Aortic smooth muscle cell (primary cell): ENCODE measurements around the gene RRP1. TPM values are rescaled to one million over a fixed set of nuclear protein-coding genes. Genes with fewer than 3 reads are reported as not detected.

ENCODE experiments used
- total RNA-seq: library from RNA; depleted of rRNA; stranded (reverse); fragments of >200 nt; gene quantifications from 2 replicates; pipeline ENCODE4 v1.2.3, GENCODE V29; 2014

The RRP1 gene, protein sequence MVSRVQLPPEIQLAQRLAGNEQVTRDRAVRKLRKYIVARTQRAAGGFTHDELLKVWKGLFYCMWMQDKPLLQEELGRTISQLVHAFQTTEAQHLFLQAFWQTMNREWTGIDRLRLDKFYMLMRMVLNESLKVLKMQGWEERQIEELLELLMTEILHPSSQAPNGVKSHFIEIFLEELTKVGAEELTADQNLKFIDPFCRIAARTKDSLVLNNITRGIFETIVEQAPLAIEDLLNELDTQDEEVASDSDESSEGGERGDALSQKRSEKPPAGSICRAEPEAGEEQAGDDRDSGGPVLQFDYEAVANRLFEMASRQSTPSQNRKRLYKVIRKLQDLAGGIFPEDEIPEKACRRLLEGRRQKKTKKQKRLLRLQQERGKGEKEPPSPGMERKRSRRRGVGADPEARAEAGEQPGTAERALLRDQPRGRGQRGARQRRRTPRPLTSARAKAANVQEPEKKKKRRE
- 9.9 and 14.8 TPM in 2 replicates for total RNA-seq

DNA sequence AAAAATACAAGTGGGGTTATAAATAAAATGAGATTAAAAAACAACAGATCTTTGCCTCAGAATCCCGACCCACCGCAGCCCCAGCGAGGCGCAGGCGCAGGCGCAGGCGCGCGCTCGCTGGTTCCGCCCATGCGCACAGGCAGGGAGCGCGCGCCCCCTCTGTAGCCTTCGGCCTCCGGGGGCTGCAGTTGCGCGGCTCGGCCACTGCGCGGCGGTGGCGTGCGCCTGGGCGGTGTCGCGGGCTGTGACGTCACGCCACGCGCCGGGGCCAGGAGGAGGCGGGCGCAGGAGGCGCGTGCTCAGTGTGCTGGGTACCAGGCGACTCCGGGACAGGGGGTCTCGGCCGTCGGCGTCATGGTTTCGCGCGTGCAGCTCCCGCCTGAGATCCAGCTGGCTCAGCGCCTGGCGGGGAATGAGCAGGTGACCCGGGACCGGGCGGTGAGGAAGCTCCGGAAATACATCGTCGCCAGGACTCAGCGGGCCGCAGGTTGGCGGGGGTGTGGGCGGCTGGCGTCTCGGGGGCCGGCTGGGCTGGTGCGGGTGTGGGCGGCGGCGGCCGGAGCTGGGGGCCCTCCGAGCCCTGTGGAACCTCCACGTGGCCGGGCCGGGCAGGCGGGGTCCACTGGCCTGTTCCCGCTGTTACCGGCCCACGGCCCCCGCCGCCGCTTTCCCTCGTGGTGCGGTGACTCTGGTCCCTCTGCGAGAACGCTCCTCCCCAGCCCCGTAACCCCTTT, at the start of gene RRP1:
RRP1 (plus strand) TSS at position 302 of the 734 bp plus-strand sequence; CDS start at position 355, 53 bp downstream.

DNA sequence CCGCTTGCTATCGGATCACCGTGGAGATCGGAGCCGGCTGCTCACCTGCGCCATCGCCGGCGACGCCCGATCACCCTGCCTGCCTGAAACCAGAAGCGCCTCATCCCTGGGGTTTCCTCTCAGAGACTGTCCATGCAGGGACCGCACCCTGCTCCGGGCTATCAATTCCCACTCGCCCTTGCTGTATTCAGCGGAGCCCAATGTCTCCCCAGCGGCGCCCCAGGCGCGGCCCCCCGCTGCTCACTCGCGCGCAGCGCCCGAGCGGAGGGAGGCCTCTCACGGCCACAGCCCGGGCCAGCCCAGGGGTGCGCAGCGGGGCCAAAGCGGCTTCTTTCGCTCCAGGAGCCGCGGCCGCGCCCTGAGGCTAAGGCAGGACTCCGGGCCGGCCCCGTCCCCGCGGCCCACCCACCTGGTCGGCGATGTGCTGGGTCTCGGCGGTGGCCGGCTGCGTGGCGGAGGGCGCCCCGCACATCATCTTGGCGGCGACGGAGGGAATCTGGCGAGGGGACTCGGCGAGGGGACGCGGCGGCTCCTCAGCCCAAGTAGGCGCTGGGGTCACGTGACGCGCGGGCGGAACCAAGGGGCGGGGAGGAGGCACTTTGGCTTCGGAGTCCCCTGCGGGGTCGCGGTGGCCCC, 13.5 kb upstream of the RRP1 start, which contains the start of gene CSTB:
CSTB (minus strand) TSS at position 514 of the 636 bp plus-strand sequence; CDS start at position 475, 39 bp downstream.

Other genes with a start within 250 kb of the RRP1 start
- gene HSF2BP, start 130.1 kb upstream of the RRP1 start, total RNA-seq = 1.1 and 1.2 TPM in 2 replicates
- gene RRP1B, start 130.0 kb upstream of the RRP1 start, total RNA-seq = 14.4 and 15.9 TPM in 2 replicates
- 115 and 147 TPM in 2 replicates for gene PDXK, start 70.4 kb upstream of the RRP1 start, total RNA-seq
- gene CSTB, start 13.3 kb upstream of the RRP1 start, total RNA-seq = 15.6 and 27.7 TPM in 2 replicates
- gene AGPAT3, start 75.6 kb downstream of the RRP1 start, total RNA-seq = 38.0 and 41.0 TPM in 2 replicates
- gene TRAPPC10, start 222.7 kb downstream of the RRP1 start, total RNA-seq = 22.2 and 22.3 TPM in 2 replicates